Loucy (cell line): ENCODE data around the gene ING5.
"Not testable (repeated sequence)": the region's sequence is repeated elsewhere in the genome, so short reads cannot be mapped to it uniquely, and the experiment has no call there.

Experiments
- H2AFZ ChIP-seq: fragments of 200-600 bp; sonication (generic); 2 replicates; pipeline ENCODE4 v1.6.0; 2016; ENCODE audit warnings: antibody characterized with exemption, mild to moderate bottlenecking, low read length, moderate library complexity
- H3F3A ChIP-seq: fragments of 200-600 bp; 2 replicates; pipeline ENCODE4 v1.6.0; 2016; ENCODE audit warnings: antibody characterized with exemption, low read depth, mild to moderate bottlenecking
- H3K27me3 ChIP-seq: fragments of 200-600 bp; sonication (generic); 2 replicates; pipeline ENCODE4 v1.6.1; 2014; ENCODE audit warnings: low read length, mild to moderate bottlenecking; ENCODE audit not compliant: insufficient read depth, poor library complexity, severe bottlenecking
- H3K36me3 ChIP-seq: fragments of 200-600 bp; sonication (generic); 2 replicates; pipeline ENCODE4 v1.6.1; 2016; ENCODE audit warnings: low read length; ENCODE audit not compliant: insufficient read depth
- H3K4me1 ChIP-seq: fragments of 200-600 bp; sonication (generic); 2 replicates; pipeline ENCODE4 v1.5.1; 2014; ENCODE audit warnings: low read length, mild to moderate bottlenecking; ENCODE audit not compliant: insufficient read depth, poor library complexity, severe bottlenecking
- H3K4me2 ChIP-seq: fragments of 200-600 bp; sonication (generic); 2 replicates; pipeline ENCODE4 v1.6.0; 2014; ENCODE audit warnings: antibody characterized with exemption, low read length, low read depth, mild to moderate bottlenecking; ENCODE audit not compliant: poor library complexity, severe bottlenecking
- H3K4me3 ChIP-seq: fragments of 200-600 bp; sonication (generic); 2 replicates; pipeline ENCODE4 v1.5.1; 2014; ENCODE audit warnings: low read length, mild to moderate bottlenecking, mixed read lengths; ENCODE audit not compliant: poor library complexity, severe bottlenecking
- H3K79me2 ChIP-seq: fragments of 200-600 bp; sonication (generic); 2 replicates; pipeline ENCODE4 v1.6.1; 2014; ENCODE audit warnings: low read length; ENCODE audit not compliant: insufficient read depth
- H3K9ac ChIP-seq: fragments of 200-600 bp; sonication (generic); 2 replicates; pipeline ENCODE4 v1.6.0; 2014; ENCODE audit warnings: mild to moderate bottlenecking, low read depth, low read length, moderate library complexity; ENCODE audit not compliant: poor library complexity, severe bottlenecking
- H3K9me2 ChIP-seq: fragments of 200-600 bp; sonication (generic); replicated peaks from 2 replicates; pipeline ENCODE4 v1.6.1; 2016; ENCODE audit warnings: low read depth, low read length, mixed read lengths
- H3K9me3 ChIP-seq: fragments of 200-600 bp; sonication (generic); 2 replicates; pipeline ENCODE4 v1.6.1; 2014; ENCODE audit warnings: mild to moderate bottlenecking, antibody characterized with exemption, low read length, low read depth; ENCODE audit not compliant: insufficient read depth
- H4K20me1 ChIP-seq: fragments of 200-600 bp; sonication (generic); 2 replicates; pipeline ENCODE4 v1.6.0; 2014; ENCODE audit warnings: antibody characterized with exemption, low read length, mild to moderate bottlenecking; ENCODE audit not compliant: insufficient read depth, poor library complexity, severe bottlenecking
- EZH2phosphoT487 ChIP-seq: fragments of 200-600 bp; IDR thresholded peaks from 2 replicates; pipeline ENCODE4 v1.6.1; 2018; ENCODE audit warnings: antibody characterized with exemption, mild to moderate bottlenecking, moderate library complexity, borderline replicate concordance
- TF ChIP-seq, protein P1 (sequence below): fragments of 200-600 bp; sonication (generic); conservative IDR thresholded peaks from 2 replicates; pipeline ENCODE4 v1.5.1; 2014; ENCODE audit warnings: mild to moderate bottlenecking, antibody characterized with exemption, low read length

Gene ING5

DNA sequence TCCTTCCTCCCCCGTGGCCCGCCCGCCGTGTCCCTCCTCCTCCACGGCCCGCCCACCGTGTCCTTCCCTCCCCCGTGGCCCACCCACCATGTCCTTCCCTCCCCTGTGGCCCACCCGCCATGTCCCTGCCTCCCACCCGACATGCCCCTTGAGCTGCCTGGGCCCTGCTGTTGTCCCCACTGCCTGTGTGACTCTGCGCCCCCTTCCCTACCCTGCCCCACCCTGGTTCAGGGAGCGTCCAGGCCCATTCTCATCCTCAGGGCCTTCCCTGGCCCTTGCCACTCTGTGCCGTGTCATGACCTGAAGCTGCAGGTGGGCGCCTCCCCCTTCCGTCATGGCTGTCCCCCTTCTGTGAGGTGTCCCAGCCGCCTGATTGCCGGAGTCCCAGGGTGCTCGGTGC is 53.3 kb downstream of the ING5 start:
- no peaks in the 10 kb centered on the region for H4K20me1 ChIP-seq
- H3K4me3 ChIP-seq, result no peak overlapping the region
- H3K9me3 ChIP-seq, result no peaks in the 10 kb centered on the region
- no peak overlapping the region for H3K4me2 ChIP-seq
- no peak overlapping the region for H3K9ac ChIP-seq
- no peaks in the 10 kb centered on the region; the same call in 1 of the 2 replicates for H3F3A ChIP-seq
- H3K27me3 ChIP-seq, result no peaks in the 10 kb centered on the region
- H3K36me3 ChIP-seq, result no peaks in the 10 kb centered on the region
- no peak overlapping the region for H2AFZ ChIP-seq
- TF ChIP-seq EZH2phosphoT487, result no peak
- TF ChIP-seq, protein P1, sequence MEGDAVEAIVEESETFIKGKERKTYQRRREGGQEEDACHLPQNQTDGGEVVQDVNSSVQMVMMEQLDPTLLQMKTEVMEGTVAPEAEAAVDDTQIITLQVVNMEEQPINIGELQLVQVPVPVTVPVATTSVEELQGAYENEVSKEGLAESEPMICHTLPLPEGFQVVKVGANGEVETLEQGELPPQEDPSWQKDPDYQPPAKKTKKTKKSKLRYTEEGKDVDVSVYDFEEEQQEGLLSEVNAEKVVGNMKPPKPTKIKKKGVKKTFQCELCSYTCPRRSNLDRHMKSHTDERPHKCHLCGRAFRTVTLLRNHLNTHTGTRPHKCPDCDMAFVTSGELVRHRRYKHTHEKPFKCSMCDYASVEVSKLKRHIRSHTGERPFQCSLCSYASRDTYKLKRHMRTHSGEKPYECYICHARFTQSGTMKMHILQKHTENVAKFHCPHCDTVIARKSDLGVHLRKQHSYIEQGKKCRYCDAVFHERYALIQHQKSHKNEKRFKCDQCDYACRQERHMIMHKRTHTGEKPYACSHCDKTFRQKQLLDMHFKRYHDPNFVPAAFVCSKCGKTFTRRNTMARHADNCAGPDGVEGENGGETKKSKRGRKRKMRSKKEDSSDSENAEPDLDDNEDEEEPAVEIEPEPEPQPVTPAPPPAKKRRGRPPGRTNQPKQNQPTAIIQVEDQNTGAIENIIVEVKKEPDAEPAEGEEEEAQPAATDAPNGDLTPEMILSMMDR, result no peak
- H3K9me2 ChIP-seq, result no peaks in the 10 kb centered on the region
- H3K4me1 ChIP-seq, result no peaks in the 10 kb centered on the region
- no peaks in the 10 kb centered on the region for H3K79me2 ChIP-seq

DNA sequence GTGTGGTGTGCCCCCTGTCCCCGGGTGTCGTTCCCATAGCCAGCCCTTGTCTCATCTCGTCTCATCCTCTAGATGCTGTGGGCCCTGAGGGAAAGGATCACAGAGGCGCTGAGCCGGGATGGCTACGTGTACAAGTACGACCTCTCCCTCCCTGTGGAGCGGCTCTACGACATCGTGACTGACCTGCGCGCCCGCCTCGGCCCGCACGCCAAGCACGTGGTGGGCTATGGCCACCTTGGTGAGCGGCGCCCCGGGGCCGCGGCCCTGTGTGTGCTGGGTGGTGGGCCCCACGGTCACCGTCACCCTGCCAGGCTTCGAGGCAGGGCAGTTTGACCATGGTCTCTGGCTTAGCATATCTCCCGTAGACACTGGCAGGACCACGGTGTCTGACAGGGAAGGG is 53.9 kb downstream of the ING5 start:
- no peak for TF ChIP-seq EZH2phosphoT487
- TF ChIP-seq, protein P1, result no peak
- H3K79me2 ChIP-seq, result no peaks in the 10 kb centered on the region
- H3K9ac ChIP-seq, result no peak overlapping the region
- no peaks in the 10 kb centered on the region for H3K36me3 ChIP-seq
- no peak overlapping the region for H2AFZ ChIP-seq
- no peak overlapping the region for H3K4me2 ChIP-seq
- H3K4me1 ChIP-seq, result no peaks in the 10 kb centered on the region
- no peaks in the 10 kb centered on the region for H3K9me3 ChIP-seq
- H3K9me2 ChIP-seq, result no peaks in the 10 kb centered on the region
- H4K20me1 ChIP-seq, result no peaks in the 10 kb centered on the region
- no peak overlapping the region for H3K4me3 ChIP-seq
- H3K27me3 ChIP-seq, result no peaks in the 10 kb centered on the region
- no peaks in the 10 kb centered on the region; the same call in 1 of the 2 replicates for H3F3A ChIP-seq

DNA sequence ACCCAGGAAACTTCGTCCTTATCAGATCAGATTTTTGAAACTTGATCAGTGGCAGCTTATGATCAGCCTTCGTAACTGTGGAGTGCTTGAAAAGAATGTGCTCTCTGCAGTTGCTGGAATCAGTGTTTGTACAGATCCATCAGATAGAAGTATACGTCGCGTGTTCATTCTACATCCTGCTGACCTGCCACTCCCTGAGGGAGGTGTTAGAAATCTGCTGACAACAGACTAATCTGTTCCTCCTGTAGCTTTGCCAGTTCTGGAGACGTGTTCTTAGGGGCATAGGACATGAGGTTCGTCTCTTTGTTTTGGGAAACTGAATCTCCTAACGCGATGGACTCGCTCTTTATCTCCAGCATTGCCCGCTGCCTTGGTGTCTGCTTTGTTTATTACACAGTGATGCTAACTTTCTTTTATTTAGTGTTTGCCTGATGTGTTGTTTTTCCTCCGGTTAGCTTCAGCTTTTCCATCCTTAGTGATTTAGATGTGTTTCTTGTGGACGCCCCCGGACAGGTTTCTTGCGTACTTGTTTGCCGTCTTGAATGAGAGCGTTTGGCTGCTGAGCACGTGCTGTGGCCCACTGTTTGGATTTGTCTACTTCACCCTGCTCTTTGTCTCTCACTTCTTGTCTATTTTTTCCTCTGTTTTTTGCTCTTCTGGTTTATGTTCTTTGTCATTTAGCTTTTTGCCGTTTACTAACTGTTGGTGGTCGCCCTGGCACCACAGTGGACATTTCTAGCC is 57.4 kb downstream of the ING5 start:
- no peaks in the 10 kb centered on the region for H4K20me1 ChIP-seq
- H3K36me3 ChIP-seq, result no peaks in the 10 kb centered on the region
- no peaks in the 10 kb centered on the region for H3K9me2 ChIP-seq
- peaks cover 14% of the 10 kb centered on the region for H3K4me1 ChIP-seq
- H3F3A ChIP-seq, result no peaks in the 10 kb centered on the region; the same call in 1 of the 2 replicates
- no peaks in the 10 kb centered on the region for H3K79me2 ChIP-seq
- no peak overlapping the region for H3K4me2 ChIP-seq
- no peaks in the 10 kb centered on the region for H3K27me3 ChIP-seq
- H3K9me3 ChIP-seq, result no peaks in the 10 kb centered on the region
- H3K9ac ChIP-seq, result no peak overlapping the region
- H3K4me3 ChIP-seq, result no peak overlapping the region
- no peak overlapping the region for H2AFZ ChIP-seq
- no peak for TF ChIP-seq EZH2phosphoT487
- TF ChIP-seq, protein P1, result no peak

DNA sequence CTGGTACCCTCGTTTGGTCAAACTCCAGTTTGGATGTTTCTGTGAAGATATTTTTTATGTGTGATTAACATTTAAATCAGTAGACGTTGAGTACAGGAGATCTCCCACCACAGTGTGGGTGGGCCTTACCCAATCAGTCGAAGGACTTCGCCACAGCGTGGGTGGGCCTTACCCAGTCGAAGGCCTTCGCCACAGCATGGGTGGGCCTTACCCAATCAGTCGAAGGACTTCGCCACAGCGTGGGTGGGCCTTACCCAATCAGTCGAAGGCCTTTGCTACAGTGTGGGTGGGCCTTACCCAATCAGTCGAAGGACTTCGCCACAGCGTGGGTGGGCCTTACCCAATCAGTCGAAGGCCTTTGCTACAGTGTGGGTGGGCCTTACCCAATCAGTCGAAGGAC is 58.1 kb downstream of the ING5 start:
- H2AFZ ChIP-seq, H3K36me3 ChIP-seq, H3K9me2 ChIP-seq, H3K9ac ChIP-seq, H3K4me3 ChIP-seq, H3K79me2 ChIP-seq, H4K20me1 ChIP-seq, H3F3A ChIP-seq, H3K27me3 ChIP-seq, H3K4me2 ChIP-seq, H3K9me3 ChIP-seq: not testable (repeated sequence)
- peaks cover 14% of the 10 kb centered on the region for H3K4me1 ChIP-seq
